HG03439 (cell line): Measurements from ENCODE around the gene MUTYH.
"Not testable (repeated sequence)": the region's sequence is repeated elsewhere in the genome, so short reads cannot be mapped to it uniquely, and the experiment has no call there.

Experiments
- ATAC-seq: cut with Tn5 transposase; IDR thresholded peaks from one replicate; pipeline ENCODE4 v1.9.1; 2021; ENCODE audit warnings: mild to moderate bottlenecking, moderate library complexity; ENCODE audit not compliant: unreplicated experiment

The MUTYH gene

DNA sequence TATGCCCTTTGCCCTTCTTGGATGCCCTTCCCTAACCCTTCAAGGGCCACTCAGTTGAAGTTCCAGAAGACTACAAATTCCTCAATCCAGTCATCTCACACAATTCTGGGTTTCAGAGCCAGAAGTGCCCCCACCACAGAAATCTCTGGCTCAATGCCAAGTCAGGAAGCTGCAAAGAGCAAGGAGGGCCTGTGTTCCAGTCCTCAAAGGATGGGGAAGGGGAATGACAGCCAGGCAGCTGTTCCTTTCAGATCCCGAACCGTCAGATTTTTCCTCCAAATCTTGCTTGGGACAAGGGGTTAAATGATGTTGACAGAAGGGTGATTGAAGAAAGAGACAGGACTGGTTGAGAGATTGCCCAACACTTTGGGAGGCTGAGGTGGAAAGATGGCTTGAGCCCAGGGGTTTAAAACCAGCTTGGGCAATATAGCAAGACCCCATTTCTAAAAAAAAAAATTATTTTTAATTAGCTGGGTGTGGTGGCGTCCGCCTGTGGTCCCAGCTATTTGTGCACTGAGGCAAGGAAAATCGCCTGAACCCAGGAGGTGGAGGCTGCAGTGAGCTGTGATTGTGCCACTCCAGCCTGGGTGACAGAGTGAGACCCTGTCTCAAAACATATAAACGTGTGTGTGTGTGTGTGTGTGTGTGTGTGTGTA is 14.3 kb downstream of the MUTYH start:
- ATAC-seq: no peak

DNA sequence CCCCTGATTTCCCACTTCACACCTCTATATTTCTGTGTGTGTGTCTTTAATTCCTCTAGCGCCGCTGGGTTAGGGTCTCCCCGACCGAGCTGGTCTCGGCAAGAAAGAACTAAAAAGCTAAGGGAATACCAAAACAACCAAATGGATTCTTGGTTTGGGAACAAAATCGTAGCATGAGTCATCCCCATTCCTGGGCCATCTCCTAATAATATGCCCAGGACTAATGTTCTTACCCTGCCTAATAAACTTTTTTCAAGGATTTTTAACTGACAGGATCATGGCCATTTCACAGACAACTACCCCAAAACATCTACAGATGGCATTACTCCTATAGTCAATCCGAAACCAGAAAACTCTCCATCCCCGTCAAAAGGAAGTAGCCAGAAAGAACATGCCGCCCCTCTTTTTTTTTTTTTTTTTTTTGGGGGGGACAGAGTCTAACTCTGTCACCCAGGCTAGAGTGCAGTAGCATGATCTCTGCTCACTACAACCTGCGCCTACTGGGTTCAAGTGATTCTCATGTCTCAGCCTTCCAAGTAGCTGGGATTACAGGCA is 17.7 kb downstream of the MUTYH start:
- ATAC-seq: no peak

DNA sequence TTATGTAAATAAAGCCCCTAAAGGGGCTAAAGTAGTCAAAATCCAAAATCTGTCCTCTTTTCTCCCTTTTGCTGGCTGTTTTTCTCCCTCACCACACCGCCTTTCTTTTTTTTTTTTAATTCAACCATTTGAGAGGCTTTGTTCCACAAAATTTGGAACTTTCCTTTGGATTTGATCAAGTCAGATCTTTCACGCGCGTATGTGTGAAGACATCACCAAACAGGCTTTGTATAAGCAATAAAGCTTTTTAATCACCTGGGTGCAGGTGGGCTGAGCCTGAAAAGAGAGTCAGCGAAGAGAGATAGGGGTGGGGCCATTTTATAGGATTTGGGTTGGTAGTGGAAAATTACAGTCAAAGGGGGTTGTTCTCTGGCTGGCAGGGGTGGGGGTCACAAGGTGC is 18.8 kb downstream of the MUTYH start:
- no peak for ATAC-seq

- no peak for ATAC-seq
Measured at GRCh38 chr1:45319761-45320160, 20.5 kb downstream of the MUTYH start.

DNA sequence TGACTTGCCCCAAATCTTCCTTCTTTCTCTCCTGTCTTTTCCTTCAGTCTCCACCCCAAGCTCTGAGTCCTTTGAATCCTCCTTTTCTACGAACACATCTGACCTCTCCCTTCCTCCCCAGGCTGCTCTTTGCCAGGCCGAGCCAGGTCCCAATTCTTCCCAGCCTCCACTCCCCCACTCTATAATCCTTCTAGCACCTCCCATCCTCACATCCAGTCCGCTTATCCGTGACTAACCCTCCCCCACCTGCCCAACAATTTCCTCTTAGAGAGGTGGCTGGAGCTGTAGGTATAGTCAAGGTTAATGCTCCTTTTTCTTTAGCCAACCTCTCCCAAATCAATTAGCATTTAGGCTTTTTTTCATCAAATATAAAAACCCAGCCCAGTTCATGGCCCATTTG is 23.1 kb downstream of the MUTYH start:
- no peak for ATAC-seq

DNA sequence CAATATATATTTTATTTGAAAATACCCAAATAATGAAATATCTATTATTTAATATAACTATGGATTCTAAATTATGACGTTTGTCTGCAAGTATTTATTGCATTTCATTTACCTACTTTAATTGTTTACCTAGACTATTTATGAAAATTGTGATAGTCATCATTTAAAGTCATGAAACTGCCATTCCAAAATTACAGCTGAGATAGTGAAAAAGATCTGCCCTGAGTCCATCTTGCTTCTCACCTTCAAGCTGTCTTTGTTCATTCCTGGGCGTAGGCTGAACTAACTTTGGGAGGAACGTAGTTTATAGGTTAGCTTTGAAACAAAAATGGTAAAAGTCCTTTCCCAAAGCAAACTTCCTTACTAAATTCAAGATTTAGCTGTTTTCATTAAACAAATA is 26.0 kb downstream of the MUTYH start:
- ATAC-seq: no peak

GRCh38 chr1:45306905-45307304 is 33.3 kb downstream of the MUTYH start:
- no peak for ATAC-seq

DNA sequence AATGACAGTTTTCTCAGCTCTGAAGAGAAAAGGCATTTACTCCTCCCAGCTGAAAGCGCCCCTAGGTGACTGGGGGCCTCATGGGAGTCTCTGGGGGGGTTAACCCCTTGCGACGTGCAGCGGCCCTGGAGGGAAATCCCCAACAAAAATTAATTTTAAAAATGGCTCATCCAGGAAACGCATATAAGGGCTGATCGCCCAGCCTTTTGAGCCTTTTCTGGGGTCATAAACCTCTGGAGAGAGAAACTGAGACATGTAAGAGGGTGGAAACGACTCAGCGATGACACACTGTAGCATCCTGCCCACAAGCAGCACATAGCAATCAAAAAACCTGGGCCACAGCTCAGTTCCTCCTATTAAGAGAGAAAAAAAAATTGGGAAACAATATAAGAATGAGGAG is 33.9 kb downstream of the MUTYH start:
- no peak for ATAC-seq

- ATAC-seq: no peak
Measured at GRCh38 chr1:45305231-45305630, 35.0 kb downstream of the MUTYH start.

- ATAC-seq: peak; percentile 7
Measured at GRCh38 chr1:45304311-45305081, 35.7 kb downstream of the MUTYH start.

- peak; percentile 67 for ATAC-seq
Measured at GRCh38 chr1:45303520-45304310, 36.5 kb downstream of the MUTYH start.

DNA sequence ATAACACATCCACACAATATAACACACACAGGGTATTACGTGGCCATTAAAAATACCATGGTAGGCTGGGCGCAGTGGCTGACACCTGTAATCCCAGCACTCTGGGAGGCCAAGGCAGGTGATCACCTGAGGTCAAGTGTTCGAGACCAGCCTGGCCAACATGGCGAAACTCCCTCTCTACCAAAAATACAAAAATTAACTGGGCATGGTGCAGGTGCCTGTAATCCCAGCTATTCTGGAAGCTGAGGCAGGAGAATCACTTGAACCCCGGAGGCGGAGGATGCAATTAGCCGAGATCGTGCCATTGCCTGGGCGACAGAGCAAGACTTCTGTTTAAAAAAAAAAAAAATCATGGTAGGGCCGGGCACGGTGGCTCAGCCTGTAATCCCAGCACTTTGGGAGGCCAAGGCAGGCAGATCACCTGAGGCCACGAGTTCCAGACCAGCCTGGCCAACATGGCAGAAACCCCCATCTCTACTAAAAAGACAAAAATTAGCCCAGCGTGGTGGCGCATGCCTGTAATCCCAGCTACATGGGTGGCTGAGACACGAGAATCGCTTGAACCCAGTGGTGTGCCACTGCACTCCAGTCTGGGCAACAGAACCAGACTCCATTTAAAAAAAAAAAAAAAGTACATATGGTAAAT is 37.6 kb downstream of the MUTYH start:
- no peak for ATAC-seq

DNA sequence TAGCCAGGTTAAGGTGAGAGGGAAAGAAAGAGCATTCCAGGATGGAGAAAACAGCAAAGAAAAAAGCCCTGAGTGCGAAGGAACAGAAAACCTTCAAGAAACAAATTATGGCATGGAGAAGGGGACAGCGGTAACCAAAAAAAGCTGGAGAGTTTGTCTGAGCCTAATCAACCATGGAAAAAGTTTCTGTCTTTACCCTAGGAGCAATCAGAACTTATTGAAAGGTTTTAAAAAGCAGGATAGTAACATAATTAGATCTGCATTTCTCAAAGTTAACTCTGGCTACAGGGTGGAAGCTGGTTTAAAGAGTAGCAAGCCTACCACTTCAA is 39.6 kb downstream of the MUTYH start:
- ATAC-seq: no peak

DNA sequence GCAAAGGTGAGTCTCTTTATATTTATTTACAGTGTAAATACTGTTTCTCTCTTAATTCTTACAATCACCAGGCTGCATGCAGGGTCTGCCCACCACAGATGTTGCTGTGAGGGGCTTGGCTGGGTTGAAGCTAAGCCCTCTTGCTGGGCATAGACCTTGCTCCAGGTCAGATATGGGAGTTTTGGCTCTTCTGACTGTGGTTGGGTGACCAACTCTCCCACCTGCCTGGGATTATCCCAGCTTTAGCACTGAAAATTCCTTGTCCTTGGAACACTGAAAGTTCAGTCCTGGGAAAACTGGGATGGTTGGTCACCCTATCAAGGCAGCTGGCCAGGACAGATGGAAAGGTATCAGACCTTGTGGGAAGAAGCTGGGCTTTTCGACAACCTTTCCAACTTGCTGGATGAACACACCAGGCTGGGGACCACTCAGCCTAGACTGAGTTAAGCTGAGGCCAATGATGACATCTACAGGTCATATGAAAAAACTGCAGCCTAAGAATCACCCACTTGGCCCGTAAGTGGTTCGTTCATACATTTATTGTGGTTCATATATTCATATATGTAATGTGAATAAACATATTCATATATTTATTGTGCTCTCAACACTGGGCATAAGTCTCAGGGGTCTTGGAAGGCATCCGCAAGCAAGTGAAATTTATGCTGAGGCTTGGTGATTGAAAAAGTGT is 40.1 kb downstream of the MUTYH start:
- no peak for ATAC-seq

- no peak for ATAC-seq
Measured at GRCh38 chr1:45299296-45299695, 40.9 kb downstream of the MUTYH start.

- ATAC-seq: no peak
Measured at GRCh38 chr1:45297666-45298356, 42.4 kb downstream of the MUTYH start.

GRCh38 chr1:45291716-45292115 is 48.5 kb downstream of the MUTYH start:
- no peak for ATAC-seq

DNA sequence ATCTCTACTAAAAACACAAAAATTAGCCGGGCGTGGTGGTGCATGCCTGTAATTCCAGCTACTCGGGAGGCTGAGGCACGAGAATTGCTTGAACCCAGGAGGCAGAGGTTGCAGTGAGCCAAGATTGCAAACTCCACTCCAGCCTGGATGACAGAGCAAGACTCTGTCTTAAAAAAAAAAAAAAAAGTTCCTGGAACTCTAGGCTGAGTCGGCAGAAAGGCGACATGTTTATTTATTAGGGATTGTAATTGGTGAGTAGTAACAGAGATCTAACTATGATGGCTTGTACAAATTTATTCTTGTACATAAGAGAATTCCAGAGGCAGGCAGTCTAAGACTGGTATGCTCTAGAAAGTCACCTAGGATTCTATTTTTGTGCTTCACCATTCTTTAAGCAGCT is 49.2 kb downstream of the MUTYH start:
- ATAC-seq: not testable (repeated sequence)

- not testable (repeated sequence) for ATAC-seq
Measured at GRCh38 chr1:45286521-45286920, 53.7 kb downstream of the MUTYH start.

GRCh38 chr1:45284858-45285257 is 55.4 kb downstream of the MUTYH start:
- ATAC-seq: not testable (repeated sequence)
